ENCODE data around the gene TBX10.

DNA sequence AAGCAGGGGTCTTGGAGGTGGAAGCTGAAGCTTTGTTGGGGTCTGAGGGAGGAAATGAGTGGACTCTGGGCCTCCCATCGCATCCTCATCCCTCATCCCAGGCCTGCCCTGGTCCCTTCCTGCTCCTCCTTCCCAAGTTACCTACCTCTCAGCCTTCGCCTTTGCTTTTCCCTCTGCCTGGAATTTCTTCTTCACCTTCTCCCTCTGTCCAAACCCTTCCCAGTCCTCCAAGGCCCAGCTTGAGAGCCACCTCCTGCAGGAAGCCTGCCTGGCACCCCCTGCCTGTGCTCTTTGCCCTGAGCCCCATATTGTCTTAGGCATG, 7.7 kb downstream of the TBX10 start:
- TF ChIP-seq, protein P1, sequence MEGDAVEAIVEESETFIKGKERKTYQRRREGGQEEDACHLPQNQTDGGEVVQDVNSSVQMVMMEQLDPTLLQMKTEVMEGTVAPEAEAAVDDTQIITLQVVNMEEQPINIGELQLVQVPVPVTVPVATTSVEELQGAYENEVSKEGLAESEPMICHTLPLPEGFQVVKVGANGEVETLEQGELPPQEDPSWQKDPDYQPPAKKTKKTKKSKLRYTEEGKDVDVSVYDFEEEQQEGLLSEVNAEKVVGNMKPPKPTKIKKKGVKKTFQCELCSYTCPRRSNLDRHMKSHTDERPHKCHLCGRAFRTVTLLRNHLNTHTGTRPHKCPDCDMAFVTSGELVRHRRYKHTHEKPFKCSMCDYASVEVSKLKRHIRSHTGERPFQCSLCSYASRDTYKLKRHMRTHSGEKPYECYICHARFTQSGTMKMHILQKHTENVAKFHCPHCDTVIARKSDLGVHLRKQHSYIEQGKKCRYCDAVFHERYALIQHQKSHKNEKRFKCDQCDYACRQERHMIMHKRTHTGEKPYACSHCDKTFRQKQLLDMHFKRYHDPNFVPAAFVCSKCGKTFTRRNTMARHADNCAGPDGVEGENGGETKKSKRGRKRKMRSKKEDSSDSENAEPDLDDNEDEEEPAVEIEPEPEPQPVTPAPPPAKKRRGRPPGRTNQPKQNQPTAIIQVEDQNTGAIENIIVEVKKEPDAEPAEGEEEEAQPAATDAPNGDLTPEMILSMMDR (IDR thresholded peaks at IDR 0.05; ENCODE audit: low read length), result no peak
- TF ChIP-seq EZH2 (optimal IDR thresholded peaks at IDR 0.05; ENCODE audit: low read depth, low read length) (no peak), EZH2phosphoT487 (IDR thresholded peaks at IDR 0.05; ENCODE audit: low read length) (no peak)
